Endothelial cell of hepatic sinusoid (primary cell): ENCODE measurements around the gene NRXN3.
"Not testable (repeated sequence)": the region's sequence is repeated elsewhere in the genome, so short reads cannot be mapped to it uniquely, and the experiment has no call there.

Source experiments
- in situ Hi-C: cut with HindIII; loops from 2 replicates; pipeline ENCODE4 v1.10.0; 2017; ENCODE audit warnings: low sequenced_read_pairs

The NRXN3 gene

DNA sequence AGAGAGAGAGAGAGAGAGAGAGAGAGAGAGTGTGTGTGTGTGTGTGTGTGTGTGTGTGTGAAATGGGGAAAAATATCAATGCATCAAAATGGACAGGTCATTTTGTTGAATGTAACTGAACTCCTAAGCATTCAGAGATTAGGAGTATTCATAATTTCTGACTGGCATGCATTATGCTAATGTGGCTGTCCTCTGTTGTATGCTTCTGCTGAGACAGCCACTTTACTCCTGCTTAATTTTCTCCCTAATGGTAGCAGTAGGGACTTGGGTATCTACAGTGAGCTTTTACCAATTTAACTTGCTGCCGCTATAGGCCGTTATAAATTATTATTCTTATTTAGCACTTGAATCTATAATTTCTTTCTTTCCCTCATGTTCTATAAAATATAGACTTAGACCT is 924.8 kb downstream of the NRXN3 start:
- in situ Hi-C loops = no loop called here

GRCh38 chr14:79096811-79097210 is 926.6 kb downstream of the NRXN3 start:
- in situ Hi-C loops = no loop called here

GRCh38 chr14:79098324-79098723 is 928.2 kb downstream of the NRXN3 start:
- in situ Hi-C loops = no loop called here

GRCh38 chr14:79100578-79100977 is 930.4 kb downstream of the NRXN3 start:
- in situ Hi-C loops = loop anchor here (5.0 kb wide), 1 partner anchor 98 kb away; no protein-coding TSS in a partner anchor

DNA sequence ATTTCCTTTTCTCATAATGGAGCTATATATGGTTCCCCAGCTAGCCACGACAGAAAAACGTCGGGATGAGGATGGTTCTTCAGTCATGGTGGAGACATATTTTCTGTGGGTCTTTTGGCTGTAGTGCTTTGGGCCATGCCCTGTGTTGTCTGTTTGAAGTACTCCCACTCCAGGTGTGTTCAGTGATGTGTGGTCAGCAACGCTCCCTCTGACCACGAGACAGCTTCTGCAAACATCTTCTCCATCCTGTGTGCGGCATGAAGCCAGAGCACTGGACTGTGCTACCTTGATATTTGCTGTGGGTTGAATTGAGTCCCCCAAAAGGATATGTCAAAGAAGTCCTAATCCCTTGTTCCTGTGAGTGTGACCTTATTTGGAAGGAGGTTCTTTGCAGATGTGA is 931.2 kb downstream of the NRXN3 start:
- in situ Hi-C loops = loop anchor here (5.0 kb wide), 1 partner anchor 99 kb away; no protein-coding TSS in a partner anchor

DNA sequence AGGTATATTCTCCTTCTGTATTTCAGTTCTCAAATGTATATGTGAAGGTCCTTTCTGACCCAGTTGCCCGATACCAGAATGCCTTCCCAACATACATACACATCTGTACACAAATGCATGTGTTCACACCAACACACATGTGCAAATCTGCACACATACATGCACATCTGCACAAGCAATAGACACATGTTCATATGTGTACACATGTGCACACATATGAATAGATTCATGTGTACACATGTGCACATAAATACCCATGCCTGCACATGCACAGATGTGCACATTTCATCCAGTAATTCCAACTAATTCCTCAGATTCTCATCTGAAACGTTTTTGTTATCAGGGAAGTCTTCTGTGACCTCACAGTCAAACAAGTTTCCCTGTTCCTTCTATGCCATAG is 933.6 kb downstream of the NRXN3 start:
- in situ Hi-C loops = loop anchor here (5.0 kb wide), 1 partner anchor 101 kb away; no protein-coding TSS in a partner anchor

DNA sequence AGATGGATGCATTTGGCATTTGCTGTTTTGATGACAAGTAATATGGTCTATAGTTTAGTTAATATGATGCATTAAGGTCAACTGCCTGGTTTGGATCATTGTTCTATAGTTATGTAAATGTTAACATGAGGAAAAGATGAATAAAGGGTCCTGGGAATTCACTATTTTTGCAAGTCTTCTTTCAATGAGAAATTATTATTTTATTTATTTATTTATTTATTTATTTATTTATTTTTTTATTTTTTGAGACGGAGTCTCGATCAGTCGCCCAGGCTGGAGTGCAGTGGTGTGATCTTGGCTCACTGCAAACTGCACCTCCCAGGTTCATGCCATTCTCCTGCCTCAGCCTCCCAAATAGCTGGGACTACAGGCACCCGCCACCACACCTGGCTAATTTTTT is 940.4 kb downstream of the NRXN3 start:
- in situ Hi-C loops = not testable (repeated sequence)

GRCh38 chr14:79111987-79112501 is 941.9 kb downstream of the NRXN3 start:
- in situ Hi-C loops = no loop called here

GRCh38 chr14:79117561-79117960 is 947.4 kb downstream of the NRXN3 start:
- in situ Hi-C loops = no loop called here

- in situ Hi-C loops = no loop called here
These were observed 948.1 kb downstream of the NRXN3 start for GRCh38 chr14:79118291-79118690.

- in situ Hi-C loops = no loop called here
These were observed 964.2 kb downstream of the NRXN3 start for GRCh38 chr14:79134361-79134760.

GRCh38 chr14:79136071-79137044 is 966.2 kb downstream of the NRXN3 start:
- in situ Hi-C loops = no loop called here

GRCh38 chr14:79137045-79137430 is 966.9 kb downstream of the NRXN3 start:
- in situ Hi-C loops = no loop called here

DNA sequence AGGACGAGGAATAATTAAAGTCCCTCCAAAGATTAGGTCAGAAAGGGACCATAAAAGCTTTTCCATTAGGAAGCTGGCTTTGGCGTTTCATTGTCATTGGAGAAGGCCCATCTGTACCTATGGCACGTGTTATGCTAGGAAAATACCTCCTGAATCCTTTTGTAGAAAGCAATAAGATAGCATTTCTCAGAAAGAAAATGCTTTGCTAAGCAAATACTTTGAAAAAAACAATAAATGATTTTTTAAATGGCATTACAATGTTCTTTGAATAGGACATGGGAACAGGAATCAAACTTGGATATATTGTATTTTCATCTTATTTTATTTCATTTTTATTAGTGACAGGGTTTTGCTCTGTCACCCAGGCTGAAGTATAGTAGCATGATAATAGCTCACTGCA is 967.7 kb downstream of the NRXN3 start:
- in situ Hi-C loops = no loop called here

DNA sequence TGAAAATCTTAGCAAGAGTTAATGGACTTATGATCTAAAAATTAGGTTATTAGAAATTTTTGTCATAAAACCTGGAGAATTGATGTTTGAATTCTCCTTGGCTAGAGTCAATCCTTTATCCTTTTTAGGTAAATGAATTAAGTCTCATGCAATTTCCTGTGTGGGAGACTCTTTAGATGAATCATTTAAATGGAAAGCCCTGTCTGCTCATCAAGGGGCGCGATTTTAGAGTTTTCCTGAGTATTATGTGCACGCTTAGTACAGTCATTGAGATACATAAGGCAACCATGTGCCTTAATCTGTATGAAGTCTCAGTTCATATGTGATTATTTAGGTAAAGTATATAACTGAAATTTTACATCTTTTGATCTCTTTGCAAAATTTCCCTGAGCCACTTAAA is 974.7 kb downstream of the NRXN3 start:
- in situ Hi-C loops = no loop called here

GRCh38 chr14:79150226-79150625 is 980.1 kb downstream of the NRXN3 start:
- in situ Hi-C loops = no loop called here

DNA sequence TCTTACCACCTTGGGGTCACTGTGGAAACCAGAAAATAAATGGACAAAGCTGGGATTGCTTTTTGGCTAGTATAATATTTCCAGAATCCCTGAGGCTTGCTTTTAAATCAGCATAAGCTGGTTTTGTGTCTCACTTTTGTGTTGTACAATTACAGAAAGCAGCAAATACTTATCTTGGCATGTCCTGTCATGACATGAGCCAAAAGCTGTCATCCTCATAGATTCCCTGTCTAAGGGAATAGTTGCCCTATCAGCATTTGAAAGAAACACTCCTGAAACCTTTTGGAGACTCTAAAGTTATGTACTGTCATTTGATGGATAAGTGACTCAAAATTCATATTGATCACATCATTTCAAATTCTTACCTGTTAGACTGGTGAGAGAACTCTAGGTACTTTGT is 987.2 kb downstream of the NRXN3 start:
- in situ Hi-C loops = no loop called here

- in situ Hi-C loops = no loop called here
These were observed 991.4 kb downstream of the NRXN3 start for GRCh38 chr14:79161571-79161970.

DNA sequence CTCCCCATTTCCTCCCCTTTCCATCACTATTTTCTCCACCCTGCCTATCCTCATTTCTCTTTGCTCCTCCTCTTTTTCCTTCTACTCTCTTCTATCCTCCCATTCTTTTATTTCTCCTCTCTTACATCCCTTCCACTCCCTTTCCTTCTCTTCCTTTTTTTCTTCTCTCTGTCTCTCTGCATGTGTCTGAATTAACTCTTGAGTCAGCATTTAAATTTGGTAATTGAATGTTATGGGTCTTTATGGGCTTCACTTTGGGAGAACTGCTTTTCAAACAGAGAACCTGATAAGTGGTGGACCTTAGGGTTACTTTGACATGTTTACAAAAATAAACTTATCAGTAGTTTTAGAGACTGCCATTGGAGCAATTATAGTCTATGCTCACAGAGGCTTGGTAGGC is 992.7 kb downstream of the NRXN3 start:
- in situ Hi-C loops = no loop called here

DNA sequence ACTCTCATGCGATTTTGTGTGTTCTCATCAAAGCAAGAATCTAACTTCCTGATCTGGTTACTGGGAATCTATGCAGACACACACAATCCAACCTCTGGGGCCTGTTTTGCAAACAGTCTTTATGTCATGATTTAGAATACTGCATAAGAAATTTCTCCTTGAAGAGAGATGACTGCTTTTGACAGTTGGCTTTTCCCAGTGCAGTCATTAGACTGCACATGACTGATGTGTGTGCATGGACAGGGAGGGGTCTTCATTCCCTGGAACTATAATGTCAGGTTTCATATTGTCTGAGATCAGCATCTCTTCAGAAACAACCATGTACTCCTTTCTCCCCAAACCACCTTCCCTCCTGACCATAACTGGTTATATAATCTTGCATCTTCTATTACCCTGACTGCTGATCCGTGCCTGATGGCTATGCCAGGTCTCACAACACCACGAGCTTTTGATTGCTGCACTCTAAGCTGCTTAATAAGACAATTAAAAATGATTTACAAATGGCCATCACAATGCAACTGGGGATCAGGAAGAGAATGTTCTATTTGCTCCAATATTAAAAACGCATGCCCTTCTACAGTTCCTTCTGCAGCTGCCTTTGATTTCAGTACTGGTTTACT is 995.4 kb downstream of the NRXN3 start:
- in situ Hi-C loops = no loop called here

GRCh38 chr14:79166171-79166570 is 996.0 kb downstream of the NRXN3 start:
- in situ Hi-C loops = no loop called here

GRCh38 chr14:79167957-79168356 is 997.8 kb downstream of the NRXN3 start:
- in situ Hi-C loops = no loop called here
